PC-9 (cell line): ENCODE data around the gene GFM1.

Experiments used
- EZH2 ChIP-seq: fragments of 200-600 bp; sonication (generic); IDR thresholded peaks from 2 replicates; pipeline ENCODE4 v1.8.0; 2017; ENCODE audit warnings: antibody characterized with exemption, low read depth
- TF ChIP-seq, protein P1 (sequence below): fragments of 200-600 bp; sonication (generic); conservative IDR thresholded peaks from 2 replicates; pipeline ENCODE4 v1.6.1; 2017; ENCODE audit warnings: mixed run types, antibody characterized with exemption, mild to moderate bottlenecking, moderate library complexity

GRCh38 chr3:158737410-158737809 is 93.1 kb downstream of the GFM1 start:
- TF ChIP-seq, protein P1, sequence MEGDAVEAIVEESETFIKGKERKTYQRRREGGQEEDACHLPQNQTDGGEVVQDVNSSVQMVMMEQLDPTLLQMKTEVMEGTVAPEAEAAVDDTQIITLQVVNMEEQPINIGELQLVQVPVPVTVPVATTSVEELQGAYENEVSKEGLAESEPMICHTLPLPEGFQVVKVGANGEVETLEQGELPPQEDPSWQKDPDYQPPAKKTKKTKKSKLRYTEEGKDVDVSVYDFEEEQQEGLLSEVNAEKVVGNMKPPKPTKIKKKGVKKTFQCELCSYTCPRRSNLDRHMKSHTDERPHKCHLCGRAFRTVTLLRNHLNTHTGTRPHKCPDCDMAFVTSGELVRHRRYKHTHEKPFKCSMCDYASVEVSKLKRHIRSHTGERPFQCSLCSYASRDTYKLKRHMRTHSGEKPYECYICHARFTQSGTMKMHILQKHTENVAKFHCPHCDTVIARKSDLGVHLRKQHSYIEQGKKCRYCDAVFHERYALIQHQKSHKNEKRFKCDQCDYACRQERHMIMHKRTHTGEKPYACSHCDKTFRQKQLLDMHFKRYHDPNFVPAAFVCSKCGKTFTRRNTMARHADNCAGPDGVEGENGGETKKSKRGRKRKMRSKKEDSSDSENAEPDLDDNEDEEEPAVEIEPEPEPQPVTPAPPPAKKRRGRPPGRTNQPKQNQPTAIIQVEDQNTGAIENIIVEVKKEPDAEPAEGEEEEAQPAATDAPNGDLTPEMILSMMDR, result no peak
- no peak for TF ChIP-seq EZH2
